Liver (tissue), 9 donors: ENCODE data around the gene PPP3R2. TPM values are rescaled to one million over a fixed set of nuclear protein-coding genes. Genes with fewer than 3 reads are reported as not detected.

Source experiments
- DNase-seq: peaks from one replicate; pipeline ENCODE4 v3.0.0-alpha.2; 2017; ENCODE audit warnings: low spot score
- H3K27ac ChIP-seq, 2 donors: one replicate each; pipeline ENCODE4 v1.7.0; 2013; ENCODE audit warnings: inconsistent platforms in 2 of 2, low read length in 2 of 2, control low read depth in 1 of 2, low read depth in 1 of 2, mild to moderate bottlenecking in 1 of 2
- H3K27me3 ChIP-seq, 4 donors: one replicate each; pipeline versions ENCODE4 v1.6.1 to v1.7.0; 2013; ENCODE audit warnings: low read length in 3 of 4, inconsistent platforms in 1 of 4, mild to moderate bottlenecking in 1 of 4, moderate library complexity in 1 of 4; ENCODE audit not compliant: control insufficient read depth in 4 of 4, insufficient read depth in 4 of 4
- H3K36me3 ChIP-seq, 4 donors: one replicate each; pipeline versions ENCODE4 v1.6.1 to v1.7.0; 2013; ENCODE audit warnings: low read length in 3 of 4, mild to moderate bottlenecking in 3 of 4, low read depth in 1 of 4, moderate library complexity in 1 of 4; ENCODE audit not compliant: control insufficient read depth in 4 of 4, insufficient read depth in 3 of 4
- H3K4me1 ChIP-seq, 4 donors: one replicate each; pipeline versions ENCODE4 v1.6.1 to v1.7.0; 2013; ENCODE audit warnings: low read length in 3 of 4, mild to moderate bottlenecking in 3 of 4, moderate library complexity in 1 of 4; ENCODE audit not compliant: control insufficient read depth in 4 of 4, insufficient read depth in 4 of 4
- H3K4me3 ChIP-seq, 3 donors: one replicate each; pipeline versions ENCODE4 v1.6.1 to v1.7.0; 2013; ENCODE audit warnings: low read length in 3 of 3, control low read depth in 1 of 3, low read depth in 1 of 3, mild to moderate bottlenecking in 1 of 3
- H3K9ac ChIP-seq, 2 donors: one replicate each; pipeline ENCODE4 v1.7.0; 2013; ENCODE audit warnings: low read length in 2 of 2, mild to moderate bottlenecking in 2 of 2, moderate library complexity in 2 of 2, control low read depth in 1 of 2, low read depth in 1 of 2
- H3K9me3 ChIP-seq, 4 donors: one replicate each; pipeline versions ENCODE4 v1.6.1 to v1.7.0; 2013; ENCODE audit warnings: low read length in 3 of 4; ENCODE audit not compliant: control insufficient read depth in 4 of 4
- ATF3 ChIP-seq: IDR thresholded peaks from 2 replicates; pipeline ENCODE4 v1.6.1; 2016; ENCODE audit warnings: antibody characterized with exemption
- CTCF ChIP-seq: fragments of 150-350 bp; IDR thresholded peaks from 2 replicates; pipeline ENCODE4 v1.5.1; 2017; ENCODE audit warnings: improper control_type of control experiment, low read depth, low read length; ENCODE audit not compliant: missing input control
- EGR1 ChIP-seq, 2 donors: IDR thresholded peaks; 2 replicates each; pipeline ENCODE4 v1.6.1; 2016 to 2018; ENCODE audit warnings: antibody characterized with exemption in 2 of 2, low read depth in 2 of 2
- FOXA1 ChIP-seq: IDR thresholded peaks from 2 replicates; pipeline ENCODE4 v1.6.1; 2016; ENCODE audit warnings: antibody characterized with exemption
- FOXA2 ChIP-seq: IDR thresholded peaks from 2 replicates; pipeline ENCODE4 v1.6.1; 2016; ENCODE audit warnings: antibody characterized with exemption
- GABPA ChIP-seq, 2 donors: IDR thresholded peaks in 1 of 2; conservative IDR thresholded peaks in 1 of 2; 2 replicates each; pipeline ENCODE4 v1.6.1; 2016; ENCODE audit warnings: antibody characterized with exemption in 2 of 2, mild to moderate bottlenecking in 1 of 2, moderate library complexity in 1 of 2
- HNF4A ChIP-seq, 2 donors: conservative IDR thresholded peaks; 2 replicates each; pipeline ENCODE4 v1.6.1; 2016; ENCODE audit warnings: antibody characterized with exemption in 2 of 2, mild to moderate bottlenecking in 2 of 2
- JUND ChIP-seq, 2 donors: IDR thresholded peaks; 2 replicates each; pipeline ENCODE4 v1.6.1; 2016; ENCODE audit warnings: antibody characterized with exemption in 2 of 2
- NR2F2 ChIP-seq: IDR thresholded peaks from 2 replicates; pipeline ENCODE4 v1.6.1; 2016; ENCODE audit warnings: antibody characterized with exemption
- RXRA ChIP-seq, 2 donors: IDR thresholded peaks; 2 replicates each; pipeline ENCODE4 v1.6.1; 2017 to 2018; ENCODE audit warnings: antibody characterized with exemption in 2 of 2, mild to moderate bottlenecking in 1 of 2
- SP1 ChIP-seq: IDR thresholded peaks from 2 replicates; pipeline ENCODE4 v1.6.1; 2018; ENCODE audit warnings: antibody characterized with exemption, mild to moderate bottlenecking
- ZBTB33 ChIP-seq: IDR thresholded peaks from 2 replicates; pipeline ENCODE4 v1.6.1; 2016; ENCODE audit warnings: antibody characterized with exemption
- WGBS: extraction: QIAGEN DNeasy Blood & Tissue Kit; methylation state at CpG from one replicate; pipeline ENCODE4 v1.1.7; 2013; 5-methylcytosine and 5-hydroxymethylcytosine counted together
- polyA plus RNA-seq, 2 donors: library from polyadenylated mRNA; stranded (reverse) in 1 of 2; unstranded in 1 of 2; fragments of 200-250 nt in 1 of 2; fragments of >200 nt in 1 of 2; fragmentation: Nextera tagmentation in 1 of 2; extraction: Ambion mirVana in 1 of 2; gene quantifications; one replicate each; pipeline versions ENCODE4 v1.2.1 to v1.2.3, GENCODE V29; 2013 to 2015
- total RNA-seq, 2 donors: library from RNA; depleted of rRNA; stranded (reverse); fragments of >200 nt; gene quantifications; one replicate each; pipeline ENCODE4 v1.2.3, GENCODE V29; 2014
- donor health status: healthy.
- donor health status: healthy.
- donor health status: healthy.
- donor health status: healthy.
- donor health status: healthy.

The PPP3R2 gene
- total and polyA plus RNA-seq, 4 donors, result 0.08 TPM; not detected in 3

GRCh38 chr9:101634741-101635409 is 40.1 kb upstream of the PPP3R2 start (continued):
- TF ChIP-seq ZBTB33 (no peak), RXRA (IDR thresholded peaks at IDR 0.05) (no peak), SP1 (no peak), JUND (IDR thresholded peaks at IDR 0.05) (no peak), GABPA (IDR thresholded peaks at IDR 0.05 in 1 of 2, conservative IDR thresholded peaks at IDR 0.05 in 1 of 2) (no peak)

- no peaks in the 10 kb centered on the region for H3K9me3 ChIP-seq
- no peaks in the 10 kb centered on the region for H3K36me3 ChIP-seq
- WGBS, result 93% methylated on average over 1 of the region's 1 CpG
- no peaks in the 10 kb centered on the region for H3K27me3 ChIP-seq
- peaks cover 2 to 27% (median 8%) of the 10 kb centered on the region in 4 donors for H3K4me1 ChIP-seq
- no peak overlapping the region for H3K27ac ChIP-seq
- no peak overlapping the region for H3K4me3 ChIP-seq
- DNase-seq, result no peak
- no peak for TF ChIP-seq EGR1 (IDR thresholded peaks at IDR 0.05; ENCODE audit: low read depth in 2 of 2)
- no peak for TF ChIP-seq FOXA2
- TF ChIP-seq FOXA1, result no peak
- TF ChIP-seq SP1, result no peak
- no peak for TF ChIP-seq ZBTB33
- no peak for TF ChIP-seq ATF3
- no peak for TF ChIP-seq NR2F2
- TF ChIP-seq CTCF, result no peak
- no peak for TF ChIP-seq JUND (IDR thresholded peaks at IDR 0.05)
- H3K9ac ChIP-seq, result no peak overlapping the region
Observed at GRCh38 chr9:101632611-101633010, 37.8 kb upstream of the PPP3R2 start.

- Histone ChIP-seq H3K27ac (no peak overlapping the region), H3K36me3 (no peaks in the 10 kb centered on the region), H3K9me3 (no peaks in the 10 kb centered on the region), H3K4me1 (peaks cover 2 to 25% (median 8%) of the 10 kb centered on the region in 4 donors), H3K9ac (no peak overlapping the region), H3K27me3 (no peaks in the 10 kb centered on the region), H3K4me3 (no peak overlapping the region)
- TF ChIP-seq HNF4A (conservative IDR thresholded peaks at IDR 0.05) (peak in 1 of 2 donors; percentile 26), GABPA (IDR thresholded peaks at IDR 0.05 in 1 of 2, conservative IDR thresholded peaks at IDR 0.05 in 1 of 2) (no peak)
- 22% methylated on average over 2 of the region's 2 CpGs for WGBS
- no peak for DNase-seq
Observed at GRCh38 chr9:101631892-101632291, 37.1 kb upstream of the PPP3R2 start.
